IMR-90 (cell line): ENCODE results near the gene PIP5K1C. TPM values are rescaled to one million over a fixed set of nuclear protein-coding genes. Genes with fewer than 3 reads are reported as not detected.

Source experiments
- ATAC-seq: fragments of 200-7000 bp; cut with Tn5 transposase; 2 replicates; pipeline ENCODE4 v1.9.1; 2020; ENCODE audit warnings: low read depth, mild to moderate bottlenecking, moderate library complexity
- BruUV-seq: library from RNA; stranded (reverse); fragments of 400-500 nt; replicated peaks from 2 replicates; lab custom pipeline; 2021; lab: Mats Ljungman, UMichigan
- CTCF ChIA-PET: fragments of 300-600 bp; formaldehyde crosslinking; extraction: SDS; loops from one replicate; lab custom pipeline; 2021; ENCODE audit warnings: antibody characterized with exemption; lab: Yijun Ruan, JAX
- POLR2A ChIA-PET: fragments of 300-600 bp; sonication (Branson Sonifier 250); formaldehyde crosslinking; loops from one replicate; lab custom pipeline; 2022; ENCODE audit warnings: antibody characterized with exemption; ENCODE audit not compliant: unreplicated experiment; lab: Charles Lee
- DNase-seq: peaks from one replicate; pipeline ENCODE4 v3.0.0; 2013
- H2AFZ ChIP-seq: replicated peaks from 2 replicates; pipeline ENCODE3; 2013; ENCODE audit warnings: low read length, mild to moderate bottlenecking; ENCODE audit not compliant: poor library complexity
- H2AK5ac ChIP-seq: 2 replicates; pipeline ENCODE4 v1.6.1; 2013; ENCODE audit warnings: low read depth, low read length, inconsistent platforms
- H2AK9ac ChIP-seq: replicated peaks from 2 replicates; pipeline ENCODE3; 2013; ENCODE audit warnings: mild to moderate bottlenecking, low read depth, low read length, moderate library complexity; ENCODE audit not compliant: poor library complexity
- H2BK120ac ChIP-seq: 2 replicates; pipeline ENCODE4 v1.6.1; 2013; ENCODE audit warnings: low read depth, low read length, inconsistent platforms
- H2BK15ac ChIP-seq: 3 replicates; pipeline ENCODE4 v1.6.1; 2013; ENCODE audit warnings: low read depth, low read length, inconsistent platforms
- H2BK20ac ChIP-seq: 2 replicates; pipeline ENCODE4 v1.6.1; 2013; ENCODE audit warnings: low read depth, mild to moderate bottlenecking, inconsistent platforms, low read length, moderate library complexity
- H2BK5ac ChIP-seq: 2 replicates; pipeline ENCODE4 v1.6.1; 2013; ENCODE audit warnings: mild to moderate bottlenecking, low read depth, low read length, inconsistent platforms; ENCODE audit not compliant: poor library complexity, severe bottlenecking
- H3K14ac ChIP-seq: replicated peaks from 2 replicates; pipeline ENCODE4 v1.6.1; 2013; ENCODE audit warnings: low read depth, low read length, inconsistent platforms
- H3K18ac ChIP-seq: 2 replicates; pipeline ENCODE4 v1.6.1; 2013; ENCODE audit warnings: low read depth, low read length, control low read depth
- H3K23ac ChIP-seq: 2 replicates; pipeline ENCODE4 v1.6.1; 2013; ENCODE audit warnings: low read depth, low read length, inconsistent platforms
- H3K27ac ChIP-seq: 2 replicates; pipeline ENCODE4 v1.5.1; 2013; ENCODE audit warnings: mild to moderate bottlenecking, control low read depth, low read length; ENCODE audit not compliant: insufficient read depth
- H3K27me3 ChIP-seq: 2 replicates; pipeline ENCODE4 v1.6.1; 2013; ENCODE audit warnings: low read length; ENCODE audit not compliant: control insufficient read depth, insufficient read depth
- H3K36me3 ChIP-seq: 2 replicates; pipeline ENCODE4 v1.6.1; 2013; ENCODE audit warnings: low read length, mixed read lengths; ENCODE audit not compliant: control insufficient read depth, insufficient read depth
- H3K4ac ChIP-seq: 2 replicates; pipeline ENCODE4 v1.6.1; 2013; ENCODE audit warnings: low read depth, low read length, inconsistent platforms
- H3K4me1 ChIP-seq: 2 replicates; pipeline ENCODE4 v1.6.1; 2013; ENCODE audit warnings: low read length, mixed read lengths; ENCODE audit not compliant: control insufficient read depth, insufficient read depth
- H3K4me2 ChIP-seq: 2 replicates; pipeline ENCODE4 v1.6.1; 2013; ENCODE audit warnings: low read depth, mild to moderate bottlenecking, control low read depth, low read length, moderate library complexity
- H3K4me3 ChIP-seq: 2 replicates; pipeline ENCODE4 v1.5.1; 2013; ENCODE audit warnings: low read depth, mild to moderate bottlenecking, control low read depth, low read length, moderate library complexity; ENCODE audit not compliant: insufficient read depth
- H3K56ac ChIP-seq: 2 replicates; pipeline ENCODE4 v1.6.1; 2013; ENCODE audit warnings: low read length, inconsistent platforms; ENCODE audit not compliant: insufficient read depth; ENCODE audit errors: extremely low read depth
- H3K79me1 ChIP-seq, 2 experiments: 2 replicates each; pipeline ENCODE4 v1.6.1; 2013; ENCODE audit warnings: low read length in 2 of 2, inconsistent platforms in 1 of 2, low read depth in 1 of 2
- H3K9ac ChIP-seq: 2 replicates; pipeline ENCODE4 v1.6.1; 2013; ENCODE audit warnings: low read depth, low read length, control low read depth
- H3K9me1 ChIP-seq: 2 replicates; pipeline ENCODE4 v1.6.1; 2013; ENCODE audit warnings: low read length, inconsistent platforms; ENCODE audit not compliant: insufficient read depth
- H3K9me3 ChIP-seq: 2 replicates; pipeline ENCODE4 v1.6.1; 2013; ENCODE audit warnings: low read length; ENCODE audit not compliant: control insufficient read depth, insufficient read depth
- H4K20me1 ChIP-seq: 2 replicates; pipeline ENCODE4 v1.6.1; 2013; ENCODE audit warnings: low read length, inconsistent platforms; ENCODE audit not compliant: insufficient read depth
- H4K5ac ChIP-seq: 2 replicates; pipeline ENCODE4 v1.6.1; 2013; ENCODE audit warnings: mild to moderate bottlenecking, low read depth, low read length, control low read depth
- H4K8ac ChIP-seq, 2 experiments: 2 replicates each; pipeline ENCODE4 v1.6.1; 2013; ENCODE audit warnings: low read depth in 2 of 2, low read length in 2 of 2, control low read depth in 1 of 2, inconsistent platforms in 1 of 2
- H4K91ac ChIP-seq: 2 replicates; pipeline ENCODE4 v1.6.1; 2013; ENCODE audit warnings: low read depth, low read length, inconsistent platforms; ENCODE audit not compliant: insufficient read depth
- BHLHE40 ChIP-seq: fragments of 150-350 bp; IDR thresholded peaks from 2 replicates; pipeline ENCODE4 v1.6.1; 2016; ENCODE audit warnings: mild to moderate bottlenecking, low read depth, low read length
- CEBPB ChIP-seq: IDR thresholded peaks from 2 replicates; pipeline ENCODE4 v1.6.1; 2012; ENCODE audit warnings: low read depth, low read length, improper control_type of control experiment
- CHD1 ChIP-seq: IDR thresholded peaks from 2 replicates; pipeline ENCODE4 v1.6.1; 2012; ENCODE audit warnings: low read depth, low read length, improper control_type of control experiment
- CTCF ChIP-seq: conservative IDR thresholded peaks from 2 replicates; pipeline ENCODE4 v1.5.1; 2012; ENCODE audit warnings: mild to moderate bottlenecking, low read depth, low read length, improper control_type of control experiment
- ELK1 ChIP-seq: fragments of 150-350 bp; IDR thresholded peaks from 2 replicates; pipeline ENCODE4 v1.6.1; 2016; ENCODE audit warnings: low read depth, mild to moderate bottlenecking, low read length, moderate library complexity, borderline replicate concordance
- FOS ChIP-seq: fragments of 150-350 bp; IDR thresholded peaks from 2 replicates; pipeline ENCODE4 v1.6.1; 2016; ENCODE audit warnings: low read depth, low read length
- MAFK ChIP-seq: IDR thresholded peaks from 2 replicates; pipeline ENCODE4 v1.6.1; 2012; ENCODE audit warnings: low read depth, low read length, improper control_type of control experiment
- MAZ ChIP-seq: IDR thresholded peaks from 2 replicates; pipeline ENCODE4 v1.6.1; 2012; ENCODE audit warnings: low read depth, mild to moderate bottlenecking, low read length, improper control_type of control experiment, moderate library complexity, borderline replicate concordance
- MXI1 ChIP-seq: IDR thresholded peaks from 2 replicates; pipeline ENCODE4 v1.6.1; 2012; ENCODE audit warnings: low read depth, mild to moderate bottlenecking, low read length, moderate library complexity, borderline replicate concordance
- NFE2L2 ChIP-seq: fragments of 150-350 bp; IDR thresholded peaks from 2 replicates; pipeline ENCODE4 v1.6.1; 2016; ENCODE audit warnings: low read depth, mild to moderate bottlenecking, low read length
- POLR2A ChIP-seq: IDR thresholded peaks from 2 replicates; pipeline ENCODE4 v1.6.1; 2012; ENCODE audit warnings: mild to moderate bottlenecking, low read depth, low read length
- RAD21 ChIP-seq: IDR thresholded peaks from 2 replicates; pipeline ENCODE4 v1.6.1; 2012; ENCODE audit warnings: low read length, improper control_type of control experiment
- RCOR1 ChIP-seq: IDR thresholded peaks from 2 replicates; pipeline ENCODE4 v1.6.1; 2012; ENCODE audit warnings: mild to moderate bottlenecking, low read length, improper control_type of control experiment; ENCODE audit not compliant: insufficient replicate concordance
- RFX5 ChIP-seq: IDR thresholded peaks from 2 replicates; pipeline ENCODE4 v1.8.0; 2012; ENCODE audit warnings: low read depth, mild to moderate bottlenecking, low read length, moderate library complexity
- SMC3 ChIP-seq: fragments of 150-350 bp; IDR thresholded peaks from 2 replicates; pipeline ENCODE4 v1.6.1; 2016; ENCODE audit warnings: low read depth, mild to moderate bottlenecking, antibody characterized with exemption, low read length, moderate library complexity
- USF2 ChIP-seq: fragments of 150-350 bp; IDR thresholded peaks from 2 replicates; pipeline ENCODE4 v1.6.1; 2017; ENCODE audit warnings: mild to moderate bottlenecking, antibody characterized with exemption, low read length, low read depth
- WGBS, 2 experiments: methylation state at CpG; one replicate each; pipeline versions ENCODE4 v1.1.5 to v1.1.7; 2013; ENCODE audit warnings: missing lambda C conversion rate in 2 of 2; ENCODE audit not compliant: insufficient read length in 1 of 2; ENCODE audit errors: extremely low coverage in 2 of 2; 5-methylcytosine and 5-hydroxymethylcytosine counted together
- dilution Hi-C: fragments of 300-500 bp; cut with HindIII; formaldehyde crosslinking; loops from one replicate; pipeline ENCODE4 v1.14.3; 2018; ENCODE audit warnings: low sequenced_read_pairs; ENCODE audit not compliant: unreplicated experiment
- in situ Hi-C: fragments of 300-500 bp; cut with MboI; formaldehyde crosslinking; loops from 3 replicates; pipeline ENCODE4 v1.14.3; 2019; ENCODE audit warnings: low sequenced_read_pairs, inconsistent platforms, mixed read lengths
- intact Hi-C: fragments of 100-400 bp; cut with micrococcal nuclease; formaldehyde crosslinking; loops from 2 replicates; pipeline ENCODE4 v1.10.0; 2022
- polyA plus RNA-seq, 3 experiments: library from polyadenylated mRNA; depleted of rRNA; stranded (reverse); fragments of >200 nt; gene quantifications; 2 replicates each; pipeline ENCODE4 v1.2.3, GENCODE V29; 2012; ENCODE audit warnings: low replicate concordance in 1 of 3
- total RNA-seq: library from RNA; depleted of rRNA; stranded (reverse); fragments of >200 nt; gene quantifications from 2 replicates; pipeline ENCODE4 v1.2.3, GENCODE V29; 2012

The PIP5K1C gene
- total and polyA plus RNA-seq, 2 of the 4 experiments (the other 2 are of a cell fraction) = 13.6 to 23.3 TPM

GRCh38 chr19:3614858-3615505, 85.3 kb downstream of the PIP5K1C start:
- no TSS peak for BruUV-seq
- H2AFZ ChIP-seq = no peak overlapping the region
- no peak overlapping the region for H2BK20ac ChIP-seq
- H3K4me3 ChIP-seq = no peak overlapping the region
- peaks cover 38% of the 10 kb centered on the region for H3K36me3 ChIP-seq
- no peak overlapping the region for H4K91ac ChIP-seq
- DNase-seq (no peak), ATAC-seq (no peak)
- H3K79me1 ChIP-seq = peaks cover 0 to 10% of the 10 kb centered on the region in 2 experiments; a peak in 1 of 4 replicates
- H3K9me3 ChIP-seq = no peaks in the 10 kb centered on the region
- H3K27ac ChIP-seq = no peak overlapping the region
- in situ Hi-C loops (loop anchor here (25.0 kb wide), 1 partner anchor 303 kb away; no protein-coding TSS in a partner anchor), intact Hi-C loops (loop anchor here (10.0 kb wide), 1 partner anchor 290 kb away; no protein-coding TSS in a partner anchor), dilution Hi-C loops (no loop called here)
- H2BK5ac ChIP-seq = no peak overlapping the region
- POLR2A ChIA-PET = no interaction called here
- no peak overlapping the region for H3K14ac ChIP-seq
- no peak overlapping the region for H3K56ac ChIP-seq
- 89% methylated on average over 9 of the region's 18 CpGs; no CpG with 5 or more reads in 1 of the 2 experiments for WGBS, 2 experiments
- no peak overlapping the region for H3K23ac ChIP-seq
- peaks cover 7% of the 10 kb centered on the region; the same call in 1 of the 2 replicates for H4K20me1 ChIP-seq
- H3K9ac ChIP-seq = no peak overlapping the region
- H3K9me1 ChIP-seq = no peaks in the 10 kb centered on the region
- no peak overlapping the region for H3K4ac ChIP-seq
- H2BK15ac ChIP-seq = no peak overlapping the region
- no peak overlapping the region for H3K18ac ChIP-seq
- H3K4me1 ChIP-seq = peaks cover 3% of the 10 kb centered on the region; the same call in 1 of the 2 replicates
- H3K4me2 ChIP-seq = no peak overlapping the region
- TF ChIP-seq CTCF (no peak), MAZ (no peak), RCOR1 (no peak), MXI1 (no peak), CEBPB (no peak), POLR2A (no peak), BHLHE40 (no peak), ELK1 (no peak), FOS (no peak), USF2 (no peak), MAFK (no peak), RFX5 (no peak), NFE2L2 (no peak), CHD1 (no peak), RAD21 (no peak), SMC3 (no peak)
- no peaks in the 10 kb centered on the region for H3K27me3 ChIP-seq
- H2BK120ac ChIP-seq = no peak overlapping the region
- no peak overlapping the region for H2AK5ac ChIP-seq
- CTCF ChIA-PET = no interaction called here
- no peak overlapping the region for H2AK9ac ChIP-seq
- no peak overlapping the region for H4K5ac ChIP-seq
- no peak overlapping the region for H4K8ac ChIP-seq
